ENCODE measurements around the gene MEIOSIN.
"Not testable (repeated sequence)": the region's sequence is repeated elsewhere in the genome, so short reads cannot be mapped to it uniquely, and the experiment has no call there.

Gene MEIOSIN

DNA sequence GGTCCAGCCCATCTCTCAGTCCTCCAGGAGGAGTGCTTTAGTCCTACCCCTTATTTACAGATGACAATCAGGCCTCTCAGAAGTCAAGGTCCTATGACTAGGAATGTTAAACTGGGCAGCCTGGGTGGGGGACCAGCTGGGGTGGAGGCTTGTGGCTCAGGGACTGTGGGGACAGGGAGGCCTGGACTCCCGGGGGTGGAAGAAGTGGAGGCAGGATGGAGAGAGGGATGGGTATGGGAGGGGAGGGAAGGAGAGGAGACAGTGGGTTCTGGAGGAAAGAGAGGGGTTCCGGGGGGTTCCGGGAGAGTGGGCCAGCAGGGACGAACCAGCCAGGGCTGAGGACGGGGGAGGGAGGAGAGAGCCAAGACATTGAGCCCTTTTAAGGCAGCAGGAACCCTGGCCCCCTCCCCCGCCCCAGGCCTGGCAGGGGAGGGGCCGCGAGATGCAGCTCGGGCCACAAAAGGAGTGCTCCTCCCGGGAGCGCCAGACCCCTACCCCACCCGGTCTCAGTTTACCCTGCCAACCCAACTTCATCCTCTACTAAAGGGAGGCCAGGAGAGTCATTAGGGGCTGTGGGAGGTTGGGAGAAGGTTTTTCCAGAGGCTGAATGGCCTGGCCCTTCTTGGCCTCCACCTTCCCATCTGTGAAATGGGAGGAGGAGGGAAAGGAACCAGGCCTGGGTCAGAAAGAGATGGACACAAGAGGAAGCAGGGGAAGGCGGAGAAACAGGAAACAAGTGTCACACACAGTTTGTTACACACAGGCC is 47.4 kb downstream of the MEIOSIN start:
- no peak for DNase-seq

- DNase-seq, result no peak
These were observed 48.2 kb downstream of the MEIOSIN start for GRCh38 chr19:45781214-45782161.

DNA sequence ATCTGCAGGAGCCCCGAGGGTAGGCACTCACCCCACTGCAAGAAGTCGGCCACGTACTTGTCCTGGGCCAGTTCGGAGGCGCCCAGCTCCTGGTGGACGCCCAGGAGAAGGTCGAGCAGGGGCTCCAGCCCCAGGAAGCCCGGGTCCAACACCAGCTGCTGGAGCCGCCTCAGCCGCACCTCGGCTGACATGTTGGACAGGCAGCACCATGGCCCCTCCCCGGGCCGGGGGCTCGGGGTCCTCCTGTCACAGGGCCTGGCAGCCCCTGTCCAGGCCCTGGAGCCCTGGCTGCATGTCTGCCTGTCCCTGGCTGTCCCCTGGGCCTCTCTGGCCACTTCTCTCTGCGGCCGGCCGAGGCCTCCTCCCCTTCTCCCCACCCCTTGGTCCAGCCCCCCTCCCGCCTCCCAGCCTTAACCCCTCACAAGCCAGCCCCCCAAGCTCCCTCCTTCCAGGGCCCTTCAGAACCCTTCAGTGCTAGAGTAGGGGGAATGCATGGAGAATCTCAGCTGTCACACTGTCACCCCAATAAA is 49.0 kb downstream of the MEIOSIN start, which contains the start of gene DMPK:
Gene DMPK, minus strand, starts transcription at position 329 of the 530 bp plus-strand sequence. Its CDS starts 138 bp downstream, at position 191.
- DNase-seq, result no peak

DNA sequence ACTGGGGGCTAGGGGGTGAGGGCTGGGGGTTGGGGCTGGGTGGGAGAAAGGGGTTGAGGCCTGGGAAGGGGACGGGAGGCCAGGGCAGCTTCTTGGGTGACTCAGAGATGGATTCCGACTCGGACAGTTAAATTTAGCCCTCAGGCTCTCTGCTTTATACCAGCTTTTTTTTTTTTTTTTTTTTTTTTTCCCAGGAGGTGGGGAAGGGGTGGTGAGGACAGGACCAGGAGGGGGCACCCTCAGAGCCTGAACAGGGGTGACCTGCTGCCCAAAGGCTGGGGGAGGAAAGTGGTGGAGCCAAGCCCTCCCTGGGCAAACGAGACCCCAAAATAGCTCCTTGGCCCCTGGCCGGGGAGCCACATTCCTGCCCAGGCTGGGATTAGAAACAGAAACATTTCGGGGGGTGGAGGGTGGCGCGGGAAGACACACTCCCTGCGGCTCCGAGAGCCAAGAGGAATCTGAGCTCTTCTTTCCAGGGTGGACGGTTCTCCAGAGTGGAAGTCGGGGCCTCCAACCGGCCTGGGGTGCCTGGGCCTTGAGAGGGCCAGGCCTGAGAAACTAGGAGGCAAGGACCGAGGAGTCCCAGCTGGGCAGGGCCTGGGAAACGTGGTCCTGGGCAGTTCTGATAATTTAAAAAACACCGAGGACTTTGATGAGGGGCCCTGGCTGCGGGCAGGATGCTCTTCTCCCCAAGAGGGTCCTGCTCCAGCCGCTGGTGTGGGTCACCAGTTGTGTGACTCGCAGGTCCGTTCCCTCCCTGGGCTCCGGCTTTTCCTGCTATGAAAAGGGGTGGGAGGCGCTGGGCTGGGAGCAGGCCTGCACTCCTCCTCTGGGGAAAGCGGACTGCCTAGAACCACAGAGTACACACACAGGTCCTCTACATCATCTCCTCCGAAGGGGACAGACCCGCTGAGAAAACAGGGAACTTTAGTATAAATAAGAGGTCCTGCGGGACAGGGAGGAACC is 49.9 kb downstream of the MEIOSIN start:
- no peak for DNase-seq

GRCh38 chr19:45784096-45784495 is 50.9 kb downstream of the MEIOSIN start:
- DNase-seq, result no peak

- DNase-seq, result no peak
These were observed 51.9 kb downstream of the MEIOSIN start for GRCh38 chr19:45785097-45785496.

- no peak for DNase-seq
These were observed 52.7 kb downstream of the MEIOSIN start for GRCh38 chr19:45785781-45786532.

DNA sequence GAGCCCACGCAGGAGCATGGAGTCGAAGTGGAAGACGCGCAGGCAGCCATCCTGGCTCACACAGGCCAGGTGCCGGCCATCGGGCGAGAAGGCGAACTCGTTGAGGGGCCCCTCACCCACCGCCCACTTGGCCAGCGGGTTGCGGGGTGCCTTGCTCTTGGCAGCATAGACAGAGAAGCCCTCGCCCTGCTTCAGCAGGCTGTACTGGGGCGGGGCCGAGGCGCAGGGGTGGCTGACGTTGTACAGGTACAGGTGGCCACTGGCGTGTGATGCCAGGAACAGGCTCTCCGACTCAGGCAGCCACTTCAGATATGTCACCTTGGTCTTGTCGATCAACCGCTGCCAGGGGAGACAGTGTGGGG is 53.3 kb downstream of the MEIOSIN start:
- no peak for DNase-seq

- DNase-seq, result no peak
These were observed 56.0 kb downstream of the MEIOSIN start for GRCh38 chr19:45789035-45789786.

DNA sequence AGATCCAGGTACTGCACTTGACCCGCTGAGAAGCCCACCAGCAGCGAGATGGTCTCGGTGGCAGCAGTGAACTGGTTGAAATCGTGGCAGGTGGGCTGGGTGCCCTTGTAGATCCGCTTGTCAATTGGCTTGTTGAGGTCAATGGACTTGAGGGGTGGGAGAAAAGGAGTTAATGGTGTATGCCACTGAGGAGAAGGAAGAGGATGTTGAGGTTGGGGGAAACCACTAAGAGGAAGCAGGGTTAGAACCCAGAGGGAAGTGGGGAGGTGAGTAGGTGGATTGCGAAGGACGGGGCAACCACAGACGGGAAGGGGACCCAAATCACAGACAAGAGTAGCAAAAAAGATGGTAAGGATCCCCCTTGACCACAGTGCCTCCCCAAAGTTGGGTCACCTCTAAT is 57.7 kb downstream of the MEIOSIN start:
- peak; percentile 57 for DNase-seq

- no peak for DNase-seq
These were observed 58.7 kb downstream of the MEIOSIN start for GRCh38 chr19:45791744-45792469.

GRCh38 chr19:45792470-45793177 is 59.4 kb downstream of the MEIOSIN start, which contains the start of gene DMWD:
TSS of gene DMWD (minus strand) at chr19:45792845. CDS start at chr19:45792756, 89 bp downstream.
- peak; percentile 99 for DNase-seq

- no peak for DNase-seq
These were observed 59.9 kb downstream of the MEIOSIN start for GRCh38 chr19:45793178-45793564.

- no peak for DNase-seq
These were observed 60.6 kb downstream of the MEIOSIN start for GRCh38 chr19:45793876-45794275.

- DNase-seq, result no peak
These were observed 61.4 kb downstream of the MEIOSIN start for GRCh38 chr19:45794627-45795026.

- peak; percentile 54 to 69 for DNase-seq
These were observed 65.8 kb downstream of the MEIOSIN start for GRCh38 chr19:45798995-45799517.

DNA sequence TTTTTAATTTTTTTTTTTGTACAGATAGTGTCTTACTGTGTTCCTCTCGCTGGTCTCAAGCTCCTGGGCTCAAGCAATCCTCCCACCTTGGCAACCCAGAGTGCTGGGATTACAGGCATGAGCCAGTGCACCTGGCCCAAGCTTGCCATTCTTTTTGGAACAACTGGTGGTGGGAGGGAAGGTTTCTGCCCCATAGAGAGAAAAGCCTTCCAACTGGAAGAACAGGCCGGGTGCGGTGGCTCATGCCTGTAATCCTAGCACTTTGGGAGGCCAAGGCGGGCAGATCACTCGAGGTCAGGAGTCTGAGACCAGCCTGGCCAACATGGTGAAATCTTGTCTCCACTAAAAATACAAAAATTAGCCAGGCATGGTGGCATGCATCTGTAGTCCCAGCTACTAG is 66.3 kb downstream of the MEIOSIN start:
- DNase-seq, result not testable (repeated sequence)

DNA sequence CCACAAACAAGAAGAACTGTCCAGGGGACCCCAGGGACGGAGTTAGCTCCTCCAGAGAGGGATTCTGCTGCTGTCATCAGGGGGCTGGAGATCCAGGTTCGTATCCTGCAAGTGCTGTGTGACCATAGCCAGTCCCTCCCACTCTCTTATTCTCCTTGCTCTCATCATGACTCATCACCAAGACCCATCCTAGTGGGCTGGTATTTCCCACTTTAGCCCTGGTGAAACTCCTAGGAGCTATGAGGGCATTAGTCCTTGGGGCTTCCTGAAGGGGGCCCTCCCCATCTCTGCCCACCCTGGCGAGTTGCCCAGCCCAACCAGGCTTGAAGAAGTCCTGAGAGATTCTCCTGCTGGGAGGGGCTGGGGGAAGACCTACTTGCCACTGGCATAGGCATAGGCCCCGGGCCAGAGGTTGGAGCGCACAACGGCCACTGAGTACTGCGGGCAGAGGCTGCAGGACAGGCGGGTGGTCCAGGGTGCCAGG is 66.9 kb downstream of the MEIOSIN start:
- DNase-seq, result no peak
